ENCODE measurements around the gene HIPK2.

The HIPK2 gene

GRCh38 chr7:139709485-139709884 lies 68.3 kb downstream of the HIPK2 start:
- H3K4me3 ChIP-seq (ENCODE audit: insufficient read depth, low read depth, low read length, poor library complexity, severe bottlenecking), result no peak overlapping the region
- no peak for DNase-seq
- H3K36me3 ChIP-seq (ENCODE audit: control insufficient read depth, insufficient read depth, low read length), result peaks cover 3% of the 10 kb centered on the region
- H3K27ac ChIP-seq (ENCODE audit: insufficient read depth, low read length, poor library complexity, severe bottlenecking), result no peak overlapping the region
- no peaks in the 10 kb centered on the region for H3K9me3 ChIP-seq (ENCODE audit: control insufficient read depth, low read length)
- H3K4me1 ChIP-seq (ENCODE audit: control insufficient read depth, insufficient read depth, low read length, poor library complexity, severe bottlenecking), result no peaks in the 10 kb centered on the region
- H3K27me3 ChIP-seq (replicated peaks; ENCODE audit: control insufficient read depth, insufficient read depth, low read length, poor library complexity, severe bottlenecking), result no peaks in the 10 kb centered on the region

DNA sequence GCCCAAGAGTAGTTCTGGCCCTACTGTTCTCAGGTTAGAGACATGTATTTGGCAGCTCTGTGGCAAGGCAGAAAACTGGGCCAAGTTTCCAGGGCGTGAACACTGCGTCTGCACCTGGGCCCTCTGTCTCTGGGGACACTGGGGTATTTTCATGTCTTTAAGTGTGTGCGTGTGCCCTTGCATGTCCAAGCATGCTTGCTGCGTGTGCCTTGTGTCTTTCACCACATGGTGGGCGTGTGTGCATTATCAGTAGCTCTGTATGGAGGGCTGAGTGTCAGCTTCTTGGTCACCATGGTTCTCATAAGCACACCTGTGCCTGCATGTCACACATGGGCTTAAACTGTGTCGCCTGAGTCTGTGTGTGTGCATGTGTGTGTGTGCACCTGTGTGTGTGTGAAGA lies 69.3 kb downstream of the HIPK2 start:
- DNase-seq, result no peak
- H3K36me3 ChIP-seq (ENCODE audit: control insufficient read depth, insufficient read depth, low read length), result no peaks in the 10 kb centered on the region
- no peak overlapping the region for H3K4me3 ChIP-seq (ENCODE audit: insufficient read depth, low read depth, low read length, poor library complexity, severe bottlenecking)
- H3K27me3 ChIP-seq (replicated peaks; ENCODE audit: control insufficient read depth, insufficient read depth, low read length, poor library complexity, severe bottlenecking), result no peaks in the 10 kb centered on the region
- no peaks in the 10 kb centered on the region for H3K4me1 ChIP-seq (ENCODE audit: control insufficient read depth, insufficient read depth, low read length, poor library complexity, severe bottlenecking)
- H3K27ac ChIP-seq (ENCODE audit: insufficient read depth, low read length, poor library complexity, severe bottlenecking), result no peak overlapping the region
- H3K9me3 ChIP-seq (ENCODE audit: control insufficient read depth, low read length), result no peaks in the 10 kb centered on the region

GRCh38 chr7:139706837-139707236 lies 71.0 kb downstream of the HIPK2 start:
- Histone ChIP-seq H3K4me3 (ENCODE audit: insufficient read depth, low read depth, low read length, poor library complexity, severe bottlenecking) (no peak overlapping the region), H3K27ac (ENCODE audit: insufficient read depth, low read length, poor library complexity, severe bottlenecking) (no peak overlapping the region), H3K9me3 (ENCODE audit: control insufficient read depth, low read length) (no peaks in the 10 kb centered on the region), H3K27me3 (replicated peaks; ENCODE audit: control insufficient read depth, insufficient read depth, low read length, poor library complexity, severe bottlenecking) (no peaks in the 10 kb centered on the region), H3K4me1 (ENCODE audit: control insufficient read depth, insufficient read depth, low read length, poor library complexity, severe bottlenecking) (no peaks in the 10 kb centered on the region), H3K36me3 (ENCODE audit: control insufficient read depth, insufficient read depth, low read length) (peaks cover 4% of the 10 kb centered on the region)
- no peak for DNase-seq

- H3K27ac ChIP-seq (ENCODE audit: insufficient read depth, low read length, poor library complexity, severe bottlenecking), result no peak overlapping the region
- H3K9me3 ChIP-seq (ENCODE audit: control insufficient read depth, low read length), result no peaks in the 10 kb centered on the region
- H3K4me3 ChIP-seq (ENCODE audit: insufficient read depth, low read depth, low read length, poor library complexity, severe bottlenecking), result no peak overlapping the region
- H3K27me3 ChIP-seq (replicated peaks; ENCODE audit: control insufficient read depth, insufficient read depth, low read length, poor library complexity, severe bottlenecking), result no peaks in the 10 kb centered on the region
- DNase-seq, result no peak
- H3K36me3 ChIP-seq (ENCODE audit: control insufficient read depth, insufficient read depth, low read length), result peaks cover 4% of the 10 kb centered on the region
- H3K4me1 ChIP-seq (ENCODE audit: control insufficient read depth, insufficient read depth, low read length, poor library complexity, severe bottlenecking), result no peaks in the 10 kb centered on the region
These were observed 73.4 kb downstream of the HIPK2 start for GRCh38 chr7:139704308-139704879.

- Histone ChIP-seq H3K4me3 (ENCODE audit: insufficient read depth, low read depth, low read length, poor library complexity, severe bottlenecking) (no peak overlapping the region), H3K27me3 (replicated peaks; ENCODE audit: control insufficient read depth, insufficient read depth, low read length, poor library complexity, severe bottlenecking) (no peaks in the 10 kb centered on the region), H3K27ac (ENCODE audit: insufficient read depth, low read length, poor library complexity, severe bottlenecking) (no peak overlapping the region), H3K9me3 (ENCODE audit: control insufficient read depth, low read length) (no peaks in the 10 kb centered on the region), H3K4me1 (ENCODE audit: control insufficient read depth, insufficient read depth, low read length, poor library complexity, severe bottlenecking) (no peaks in the 10 kb centered on the region), H3K36me3 (ENCODE audit: control insufficient read depth, insufficient read depth, low read length) (peaks cover 4% of the 10 kb centered on the region)
- DNase-seq, result no peak
These were observed 74.1 kb downstream of the HIPK2 start for GRCh38 chr7:139703487-139704307.

GRCh38 chr7:139702811-139703486 lies 74.8 kb downstream of the HIPK2 start:
- Histone ChIP-seq H3K27ac (ENCODE audit: insufficient read depth, low read length, poor library complexity, severe bottlenecking) (no peak overlapping the region), H3K4me3 (ENCODE audit: insufficient read depth, low read depth, low read length, poor library complexity, severe bottlenecking) (no peak overlapping the region), H3K4me1 (ENCODE audit: control insufficient read depth, insufficient read depth, low read length, poor library complexity, severe bottlenecking) (no peaks in the 10 kb centered on the region), H3K9me3 (ENCODE audit: control insufficient read depth, low read length) (no peaks in the 10 kb centered on the region), H3K27me3 (replicated peaks; ENCODE audit: control insufficient read depth, insufficient read depth, low read length, poor library complexity, severe bottlenecking) (no peaks in the 10 kb centered on the region), H3K36me3 (ENCODE audit: control insufficient read depth, insufficient read depth, low read length) (peaks cover 4% of the 10 kb centered on the region)
- DNase-seq, result no peak

DNA sequence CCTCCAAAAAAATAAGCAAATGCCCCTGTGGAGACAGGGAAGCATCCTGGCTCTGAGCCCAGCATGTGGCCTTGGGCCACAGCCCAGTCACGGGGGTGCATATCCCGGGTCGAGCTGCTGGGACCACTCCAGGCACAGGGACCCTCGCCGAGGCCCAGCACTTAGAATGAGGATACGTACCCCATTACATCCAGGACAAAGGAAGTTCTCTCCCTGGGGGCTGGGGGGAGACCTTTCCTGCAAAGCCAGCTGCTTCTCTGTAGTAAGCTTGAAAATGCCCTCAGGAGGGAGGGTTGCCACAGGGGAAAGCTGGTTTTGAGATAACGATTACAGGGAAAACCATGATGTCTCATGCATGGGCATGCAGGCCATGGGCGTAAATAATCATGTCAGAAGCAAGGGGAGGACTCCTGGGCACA lies 75.5 kb downstream of the HIPK2 start:
- H3K4me3 ChIP-seq (ENCODE audit: insufficient read depth, low read depth, low read length, poor library complexity, severe bottlenecking), result no peak overlapping the region
- H3K27ac ChIP-seq (ENCODE audit: insufficient read depth, low read length, poor library complexity, severe bottlenecking), result no peak overlapping the region
- DNase-seq, result no peak
- peaks cover 4% of the 10 kb centered on the region for H3K36me3 ChIP-seq (ENCODE audit: control insufficient read depth, insufficient read depth, low read length)
- H3K9me3 ChIP-seq (ENCODE audit: control insufficient read depth, low read length), result no peaks in the 10 kb centered on the region
- no peaks in the 10 kb centered on the region for H3K27me3 ChIP-seq (replicated peaks; ENCODE audit: control insufficient read depth, insufficient read depth, low read length, poor library complexity, severe bottlenecking)
- no peaks in the 10 kb centered on the region for H3K4me1 ChIP-seq (ENCODE audit: control insufficient read depth, insufficient read depth, low read length, poor library complexity, severe bottlenecking)

DNA sequence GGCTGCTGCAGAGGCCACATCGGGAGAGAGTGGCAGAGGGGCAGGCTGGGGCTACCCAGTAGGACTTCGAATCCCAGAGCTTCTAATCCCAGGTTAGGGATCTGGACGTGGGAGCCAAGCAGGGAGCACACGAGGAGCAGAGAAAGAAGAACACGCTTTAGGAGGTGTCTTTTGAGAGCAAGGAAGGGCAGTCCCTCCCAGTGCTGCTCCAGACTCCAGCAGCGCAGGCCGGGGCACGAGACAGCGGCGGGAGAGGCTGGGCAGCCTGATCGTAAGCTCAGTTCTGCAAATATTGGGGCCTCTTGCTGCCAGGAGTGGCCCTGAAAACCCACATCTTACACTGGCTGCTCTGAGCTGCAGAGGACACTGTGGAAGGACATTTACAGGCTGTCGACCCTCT lies 75.9 kb downstream of the HIPK2 start:
- H3K36me3 ChIP-seq (ENCODE audit: control insufficient read depth, insufficient read depth, low read length), result peaks cover 4% of the 10 kb centered on the region
- H3K9me3 ChIP-seq (ENCODE audit: control insufficient read depth, low read length), result no peaks in the 10 kb centered on the region

DNA sequence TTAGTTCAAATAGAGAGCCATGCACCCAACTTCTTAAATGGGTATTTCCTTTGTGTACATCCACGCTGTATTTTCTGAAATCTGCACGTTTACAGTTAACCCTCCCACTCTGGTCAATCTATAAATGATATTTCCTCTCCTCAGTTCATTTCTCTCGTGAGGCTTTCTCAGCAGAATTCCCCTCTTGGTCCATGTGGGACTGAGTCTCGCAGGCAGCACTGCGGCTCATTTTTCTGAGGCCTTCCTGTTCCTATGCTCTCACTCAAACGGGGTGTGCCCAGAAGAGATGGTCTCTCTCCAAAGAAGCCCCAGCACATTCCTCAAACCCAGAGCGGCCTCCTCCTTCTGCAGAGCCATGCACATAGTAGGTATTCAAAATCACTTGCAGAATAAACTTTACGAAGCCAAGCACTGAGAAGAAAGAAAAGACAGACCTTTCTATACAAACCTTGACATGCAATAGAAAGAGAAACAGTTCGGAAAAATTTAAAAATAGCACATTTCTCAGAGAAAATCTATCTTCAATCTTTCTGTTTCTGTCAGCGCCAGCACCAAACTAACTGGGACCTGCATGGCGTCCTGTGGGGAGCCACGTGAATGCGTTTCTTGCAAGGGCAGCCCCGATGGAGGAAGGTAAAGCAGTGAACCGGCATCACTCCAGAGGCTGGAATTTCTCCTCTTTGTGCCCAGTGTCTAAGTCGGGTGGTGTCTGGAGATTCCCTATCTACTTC lies 77.1 kb downstream of the HIPK2 start:
- DNase-seq, result no peak
- no peak overlapping the region for H3K27ac ChIP-seq (ENCODE audit: insufficient read depth, low read length, poor library complexity, severe bottlenecking)

More for the DNA sequence above, 75.9 kb downstream of the HIPK2 start:
- DNase-seq, result no peak
- Histone ChIP-seq H3K4me1 (ENCODE audit: control insufficient read depth, insufficient read depth, low read length, poor library complexity, severe bottlenecking) (no peaks in the 10 kb centered on the region), H3K27ac (ENCODE audit: insufficient read depth, low read length, poor library complexity, severe bottlenecking) (no peak overlapping the region), H3K4me3 (ENCODE audit: insufficient read depth, low read depth, low read length, poor library complexity, severe bottlenecking) (no peak overlapping the region), H3K27me3 (replicated peaks; ENCODE audit: control insufficient read depth, insufficient read depth, low read length, poor library complexity, severe bottlenecking) (no peaks in the 10 kb centered on the region)

More for the DNA sequence above, 77.1 kb downstream of the HIPK2 start:
- Histone ChIP-seq H3K9me3 (ENCODE audit: control insufficient read depth, low read length) (no peaks in the 10 kb centered on the region), H3K36me3 (ENCODE audit: control insufficient read depth, insufficient read depth, low read length) (peaks cover 4% of the 10 kb centered on the region), H3K4me1 (ENCODE audit: control insufficient read depth, insufficient read depth, low read length, poor library complexity, severe bottlenecking) (no peaks in the 10 kb centered on the region), H3K4me3 (ENCODE audit: insufficient read depth, low read depth, low read length, poor library complexity, severe bottlenecking) (no peak overlapping the region), H3K27me3 (replicated peaks; ENCODE audit: control insufficient read depth, insufficient read depth, low read length, poor library complexity, severe bottlenecking) (no peaks in the 10 kb centered on the region)
